ENCODE measurements around the gene DCANP1. TPM values are rescaled to one million over a fixed set of nuclear protein-coding genes. Genes with fewer than 3 reads are reported as not detected.

The DCANP1 gene
- total RNA-seq, 5 donors from 2014 or later (not counting 1 experiment from before 2014, with no cell fraction given): not detected

GRCh38 chr5:135399794-135400542 lies 47.2 kb downstream of the DCANP1 start:
- Mint-ChIP-seq H3K27ac (peak overlapping the region; percentile 78 to 89), H3K27me3 (peaks cover 0 to 2% of the 10 kb centered on the region in 2 donors), H3K36me3 (peaks cover 6% of the 10 kb centered on the region), H3K9me3 (peaks cover 0 to under 1% (median under 1%) of the 10 kb centered on the region in 3 donors), H3K4me3 (peak overlapping the region; percentile 82 to 89 (median 89)), H3K4me1 (peaks cover 44 to 46% (median 44%) of the 10 kb centered on the region in 3 donors)
- Histone ChIP-seq H3K36me3 (ENCODE audit: control insufficient read depth in 2 of 2, extremely low read depth in 1 of 2, insufficient read depth in 1 of 2, low read length in 1 of 2) (no peaks in the 10 kb centered on the region), H3K4me1 (ENCODE audit: control insufficient read depth in 1 of 2, extremely low read depth in 1 of 2, insufficient read depth in 2 of 2, low read length in 2 of 2) (peaks cover 6 to 33% of the 10 kb centered on the region in 2 experiments), H3K9me3 (no peaks in the 10 kb centered on the region), H3K27me3 (replicated peaks in 1 of 2; ENCODE audit: control insufficient read depth in 2 of 2, extremely low read depth in 1 of 2, insufficient read depth in 2 of 2, low read length in 1 of 2) (no peaks in the 10 kb centered on the region), H3K4me3 (ENCODE audit: control insufficient read depth in 1 of 2, extremely low read depth in 1 of 2, low read length in 1 of 2) (peak overlapping the region; percentile 71 to 86), H3K27ac (ENCODE audit: low read length) (peak overlapping the region; percentile 62)
- POLR2A ChIA-PET: no interaction called here
- CTCF ChIA-PET: no interaction called here
- DNase-seq: no peak
- no peak for ATAC-seq (replicated peaks in 1 of 4)
- WGBS (ENCODE audit: insufficient coverage): 51% methylated on average over 8 of the region's 25 CpGs

GRCh38 chr5:135398855-135399793 lies 48.0 kb downstream of the DCANP1 start, which contains the start of gene MACROH2A1:
Gene MACROH2A1, minus strand, starts transcription at chr5:135399231. Its CDS starts 10,138 bp downstream, at chr5:135389093.
- POLR2A ChIA-PET: no interaction called here
- peak; percentile 54 to 87 (median 71) for DNase-seq
- Mint-ChIP-seq H3K27me3 (no peaks in the 10 kb centered on the region), H3K4me3 (peak within 1 kb of the TSS; percentile 88 to 89 (median 89)), H3K36me3 (peaks cover 8% of the 10 kb centered on the region), H3K9me3 (no peaks in the 10 kb centered on the region), H3K27ac (peak within 1 kb of the TSS; percentile 78 to 89), H3K4me1 (peaks cover 51 to 55% (median 52%) of the 10 kb centered on the region in 3 donors)
- Histone ChIP-seq H3K27ac (ENCODE audit: low read length) (peak within 1 kb of the TSS; percentile 62), H3K36me3 (ENCODE audit: control insufficient read depth in 2 of 2, extremely low read depth in 1 of 2, insufficient read depth in 1 of 2, low read length in 1 of 2) (no peaks in the 10 kb centered on the region), H3K4me1 (ENCODE audit: control insufficient read depth in 1 of 2, extremely low read depth in 1 of 2, insufficient read depth in 2 of 2, low read length in 2 of 2) (peaks cover 6 to 36% of the 10 kb centered on the region in 2 experiments), H3K27me3 (replicated peaks in 1 of 2; ENCODE audit: control insufficient read depth in 2 of 2, extremely low read depth in 1 of 2, insufficient read depth in 2 of 2, low read length in 1 of 2) (no peaks in the 10 kb centered on the region), H3K9me3 (no peaks in the 10 kb centered on the region), H3K4me3 (ENCODE audit: control insufficient read depth in 1 of 2, extremely low read depth in 1 of 2, low read length in 1 of 2) (peak within 1 kb of the TSS; percentile 71 to 86)
- under 1% methylated on average over 108 of the region's 109 CpGs for WGBS (ENCODE audit: insufficient coverage)
- peak; percentile 90 to 93 (median 92) for ATAC-seq (replicated peaks in 1 of 4)
- CTCF ChIA-PET: interaction anchor here in 1 of 2 donors (1.3 kb wide), 1 partner anchor 26 kb away, joined by 3 read pairs; no protein-coding TSS in a partner anchor

- 1% methylated on average over 41 of the region's 43 CpGs for WGBS (ENCODE audit: insufficient coverage)
Observed at GRCh38 chr5:135398160-135398854, 48.8 kb downstream of the DCANP1 start.

GRCh38 chr5:135397084-135397483 lies 50.1 kb downstream of the DCANP1 start:
- peaks cover 6 to 46% of the 10 kb centered on the region in 2 experiments for H3K4me1 ChIP-seq (ENCODE audit: control insufficient read depth in 1 of 2, extremely low read depth in 1 of 2, insufficient read depth in 2 of 2, low read length in 2 of 2)
- DNase-seq (no peak), ATAC-seq (replicated peaks in 1 of 4) (no peak)
- H3K27ac Mint-ChIP-seq: peak overlapping the region in 1 of 2 donors; percentile 29
- no peaks in the 10 kb centered on the region for H3K27me3 Mint-ChIP-seq
- CTCF ChIA-PET: interaction anchor here in 1 of 2 donors (0.6 kb wide), 1 partner anchor 28 kb away, joined by 6 read pairs; no protein-coding TSS in a partner anchor
- H3K27ac ChIP-seq (ENCODE audit: low read length): no peak overlapping the region
- peaks cover 71 to 75% (median 72%) of the 10 kb centered on the region in 3 donors for H3K4me1 Mint-ChIP-seq
- H3K4me3 Mint-ChIP-seq: peak overlapping the region; percentile 86 to 89 (median 88)
- no peaks in the 10 kb centered on the region for H3K9me3 ChIP-seq
- peaks cover 20% of the 10 kb centered on the region for H3K36me3 Mint-ChIP-seq
- 93% methylated on average over 4 of the region's 5 CpGs for WGBS (ENCODE audit: insufficient coverage)
- POLR2A ChIA-PET: no interaction called here
- no peak overlapping the region for H3K4me3 ChIP-seq (ENCODE audit: control insufficient read depth in 1 of 2, extremely low read depth in 1 of 2, low read length in 1 of 2)
- H3K27me3 ChIP-seq (replicated peaks in 1 of 2; ENCODE audit: control insufficient read depth in 2 of 2, extremely low read depth in 1 of 2, insufficient read depth in 2 of 2, low read length in 1 of 2): no peaks in the 10 kb centered on the region
- H3K36me3 ChIP-seq (ENCODE audit: control insufficient read depth in 2 of 2, extremely low read depth in 1 of 2, insufficient read depth in 1 of 2, low read length in 1 of 2): peaks cover 0 to 5% of the 10 kb centered on the region in 2 donors
- no peaks in the 10 kb centered on the region for H3K9me3 Mint-ChIP-seq

More at GRCh38 chr5:135398160-135398854, 48.8 kb downstream of the DCANP1 start:
- Histone ChIP-seq H3K4me1 (ENCODE audit: control insufficient read depth in 1 of 2, extremely low read depth in 1 of 2, insufficient read depth in 2 of 2, low read length in 2 of 2) (peaks cover 6 to 40% of the 10 kb centered on the region in 2 experiments), H3K36me3 (ENCODE audit: control insufficient read depth in 2 of 2, extremely low read depth in 1 of 2, insufficient read depth in 1 of 2, low read length in 1 of 2) (no peaks in the 10 kb centered on the region), H3K4me3 (ENCODE audit: control insufficient read depth in 1 of 2, extremely low read depth in 1 of 2, low read length in 1 of 2) (peak overlapping the region; percentile 69 to 86), H3K9me3 (no peaks in the 10 kb centered on the region), H3K27ac (ENCODE audit: low read length) (peak overlapping the region; percentile 15), H3K27me3 (replicated peaks in 1 of 2; ENCODE audit: control insufficient read depth in 2 of 2, extremely low read depth in 1 of 2, insufficient read depth in 2 of 2, low read length in 1 of 2) (no peaks in the 10 kb centered on the region)
- DNase-seq: peak in 30 of 35 experiments; percentile 10 to 55 (median 36)
- H3K9me3 Mint-ChIP-seq: no peaks in the 10 kb centered on the region
- ATAC-seq (replicated peaks in 1 of 4): peak; percentile 37 to 52 (median 44)
- CTCF ChIA-PET: interaction anchor here in 1 of 2 donors (1.3 kb wide), 1 partner anchor 27 kb away, joined by 3 read pairs; no protein-coding TSS in a partner anchor
- peak overlapping the region; percentile 86 to 89 (median 88) for H3K4me3 Mint-ChIP-seq
- H3K36me3 Mint-ChIP-seq: peaks cover 9% of the 10 kb centered on the region
- POLR2A ChIA-PET: no interaction called here
- H3K27me3 Mint-ChIP-seq: no peaks in the 10 kb centered on the region
- peak overlapping the region; percentile 76 to 89 for H3K27ac Mint-ChIP-seq
- H3K4me1 Mint-ChIP-seq: peaks cover 59 to 63% (median 59%) of the 10 kb centered on the region in 3 donors

GRCh38 chr5:135396459-135397055 lies 50.6 kb downstream of the DCANP1 start:
- CTCF ChIA-PET: no interaction called here
- H3K27ac Mint-ChIP-seq: no peak overlapping the region
- Histone ChIP-seq H3K27ac (ENCODE audit: low read length) (no peak overlapping the region), H3K4me1 (ENCODE audit: control insufficient read depth in 1 of 2, extremely low read depth in 1 of 2, insufficient read depth in 2 of 2, low read length in 2 of 2) (peaks cover 8 to 51% of the 10 kb centered on the region in 2 experiments), H3K9me3 (no peaks in the 10 kb centered on the region), H3K27me3 (replicated peaks in 1 of 2; ENCODE audit: control insufficient read depth in 2 of 2, extremely low read depth in 1 of 2, insufficient read depth in 2 of 2, low read length in 1 of 2) (no peaks in the 10 kb centered on the region), H3K4me3 (ENCODE audit: control insufficient read depth in 1 of 2, extremely low read depth in 1 of 2, low read length in 1 of 2) (no peak overlapping the region), H3K36me3 (ENCODE audit: control insufficient read depth in 2 of 2, extremely low read depth in 1 of 2, insufficient read depth in 1 of 2, low read length in 1 of 2) (peaks cover 0 to 8% of the 10 kb centered on the region in 2 donors)
- H3K9me3 Mint-ChIP-seq: no peaks in the 10 kb centered on the region
- DNase-seq (no peak), ATAC-seq (replicated peaks in 1 of 4) (no peak)
- no peaks in the 10 kb centered on the region for H3K27me3 Mint-ChIP-seq
- POLR2A ChIA-PET: no interaction called here
- H3K4me1 Mint-ChIP-seq: peaks cover 76 to 80% (median 77%) of the 10 kb centered on the region in 3 donors
- peak overlapping the region in 2 of 3 donors; percentile 88 to 89 for H3K4me3 Mint-ChIP-seq
- 91% methylated on average over 4 of the region's 4 CpGs for WGBS (ENCODE audit: insufficient coverage)
- H3K36me3 Mint-ChIP-seq: peaks cover 23% of the 10 kb centered on the region

Data from T-cell (primary cell).